ENCODE measurements around the gene HSF2.
"Not testable (repeated sequence)": the region's sequence is repeated elsewhere in the genome, so short reads cannot be mapped to it uniquely, and the experiment has no call there.

HSF2 gene

DNA sequence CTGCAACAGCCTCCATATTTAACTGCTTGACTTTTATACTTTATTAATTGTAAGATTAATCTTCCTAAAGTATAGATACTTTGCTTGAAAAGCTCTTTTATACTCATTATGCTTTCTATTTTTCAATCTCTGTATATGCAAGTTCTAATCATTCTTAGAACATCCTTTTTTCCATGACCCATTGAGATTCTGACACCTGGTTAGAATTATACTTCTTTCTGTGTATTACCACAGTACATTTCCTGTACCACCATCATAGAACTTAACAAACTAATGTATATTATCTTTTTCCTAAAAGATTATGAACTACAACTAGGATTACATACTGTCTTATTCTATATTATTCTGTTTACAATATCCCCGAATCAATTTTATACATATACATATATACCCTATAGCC, 58.6 kb downstream of the HSF2 start:
- no peak for DNase-seq

DNA sequence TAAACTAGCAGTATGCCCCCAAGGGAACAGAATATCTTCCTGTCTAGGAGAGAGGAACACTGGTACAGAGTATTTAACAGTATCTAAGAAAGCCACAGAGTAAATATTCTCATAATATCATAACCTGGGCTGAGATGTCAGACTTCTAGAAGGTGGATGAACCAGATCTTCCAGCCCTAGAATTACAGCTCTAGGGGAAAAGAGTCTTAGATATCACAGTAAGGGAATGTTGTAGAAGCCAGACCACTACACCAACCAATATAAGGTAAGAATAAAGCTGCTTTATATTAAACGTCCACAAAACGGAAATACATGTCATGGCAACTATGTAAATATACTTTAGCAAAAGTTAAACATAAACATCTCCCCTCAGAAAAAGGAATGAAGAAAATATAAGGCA, 59.8 kb downstream of the HSF2 start:
- no peak for DNase-seq

DNA sequence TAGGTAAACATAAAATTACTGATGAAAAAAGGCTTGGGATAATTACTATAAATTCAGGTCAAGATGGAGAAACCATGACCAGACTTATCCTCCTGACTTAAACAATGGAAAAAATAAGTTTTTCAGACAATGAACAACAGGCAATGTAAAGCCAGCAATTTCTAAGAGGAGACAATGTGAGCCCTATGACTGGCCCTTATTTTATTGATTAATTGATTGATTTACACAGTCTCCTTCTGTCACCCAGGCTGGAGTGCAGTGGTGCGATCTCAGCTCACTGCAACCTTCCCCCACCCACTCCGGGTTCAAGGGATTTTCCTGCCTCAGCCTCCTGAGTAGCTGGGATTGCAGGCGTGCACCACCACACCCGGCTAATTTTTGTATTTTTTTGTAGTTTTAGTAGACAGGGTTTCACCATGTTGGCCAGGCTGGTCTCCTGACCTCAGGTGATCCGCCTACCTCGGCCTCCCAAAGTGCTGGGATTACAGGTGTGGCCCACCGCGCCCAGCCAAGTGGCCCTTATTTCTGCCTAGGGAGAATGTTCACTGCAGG, 60.5 kb downstream of the HSF2 start:
- DNase-seq, result not testable (repeated sequence)

DNA sequence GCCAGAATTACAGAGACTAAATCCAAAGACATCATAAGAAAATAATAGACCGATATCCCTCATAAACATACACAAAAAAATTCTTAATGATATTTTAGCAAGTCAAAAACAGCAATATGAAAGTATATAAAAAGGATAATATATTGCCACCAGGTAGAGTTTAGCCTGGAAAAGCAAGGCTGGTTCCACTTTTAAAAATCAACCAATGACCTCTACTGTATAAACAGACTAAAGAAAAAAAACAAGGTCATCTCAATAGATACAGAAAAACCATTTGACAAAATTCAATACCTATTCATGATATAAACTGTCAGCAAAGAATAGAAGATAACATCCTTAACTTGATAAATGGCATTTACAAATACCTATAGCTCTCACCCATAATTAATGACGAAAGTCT, 62.4 kb downstream of the HSF2 start:
- DNase-seq, result no peak

DNA sequence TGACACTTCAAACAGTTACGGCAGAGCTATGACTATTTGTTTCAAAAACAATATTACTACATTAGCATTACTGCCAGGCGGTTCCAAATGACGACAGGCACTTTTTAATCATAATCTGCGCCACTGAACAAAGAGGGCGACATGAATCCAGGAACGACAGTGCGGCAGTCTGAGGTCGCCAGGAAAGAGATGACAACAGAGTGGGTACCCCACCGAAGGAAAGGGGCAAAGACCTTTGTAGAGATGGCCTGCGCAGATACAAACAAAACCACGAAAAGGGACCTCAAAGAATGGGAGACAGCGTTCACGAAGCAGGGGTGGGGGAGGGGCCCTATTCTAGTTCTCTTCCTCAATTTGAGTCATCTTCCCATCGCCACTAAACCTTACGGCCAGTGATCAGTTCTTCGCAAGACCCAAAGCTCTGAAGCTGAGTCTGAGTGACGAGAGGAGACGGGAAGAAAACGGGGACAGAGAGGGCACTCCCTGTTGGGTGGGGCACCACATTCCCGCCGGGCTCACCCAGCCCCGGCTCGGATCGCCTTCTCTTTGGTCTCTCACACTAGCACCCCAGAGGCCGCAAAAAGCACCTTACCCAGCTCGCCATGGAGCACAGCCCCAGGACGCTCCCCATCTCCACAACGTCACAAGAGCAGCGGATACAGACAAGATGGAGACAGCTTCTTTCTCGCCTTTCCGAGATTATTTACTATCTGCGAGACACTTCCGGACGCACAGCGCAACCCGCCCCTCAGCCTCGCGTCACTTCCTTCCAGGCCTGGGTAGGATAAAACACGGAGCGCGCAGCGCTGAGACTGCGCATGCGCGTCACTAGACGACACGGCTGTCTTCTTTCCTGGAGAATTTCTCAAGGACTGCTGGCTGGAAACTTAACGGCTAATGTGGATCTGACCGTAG, 71.9 kb downstream of the HSF2 start, which contains the start of gene SERINC1:
Gene SERINC1 (minus strand): TSS at position 701 of the 915 bp plus-strand sequence. CDS start 70 bp downstream, at position 631.
- peak; percentile 93 for DNase-seq

DNA sequence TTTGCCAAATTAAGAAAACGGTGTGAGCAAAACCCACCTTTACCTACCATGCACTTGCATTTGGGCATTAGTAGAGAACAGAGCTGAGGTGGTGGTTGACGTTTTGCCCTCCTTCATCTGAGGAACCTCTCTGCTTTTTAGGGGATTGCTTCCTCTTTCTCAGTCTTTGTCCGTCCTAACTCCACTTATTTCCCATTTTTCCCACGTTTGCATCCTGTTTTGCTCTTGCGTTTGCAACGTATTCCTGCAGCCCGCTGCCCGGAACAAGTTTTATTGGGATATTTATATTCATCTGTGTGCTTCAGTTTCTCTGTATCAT, 72.5 kb downstream of the HSF2 start:
- no peak for DNase-seq

DNA sequence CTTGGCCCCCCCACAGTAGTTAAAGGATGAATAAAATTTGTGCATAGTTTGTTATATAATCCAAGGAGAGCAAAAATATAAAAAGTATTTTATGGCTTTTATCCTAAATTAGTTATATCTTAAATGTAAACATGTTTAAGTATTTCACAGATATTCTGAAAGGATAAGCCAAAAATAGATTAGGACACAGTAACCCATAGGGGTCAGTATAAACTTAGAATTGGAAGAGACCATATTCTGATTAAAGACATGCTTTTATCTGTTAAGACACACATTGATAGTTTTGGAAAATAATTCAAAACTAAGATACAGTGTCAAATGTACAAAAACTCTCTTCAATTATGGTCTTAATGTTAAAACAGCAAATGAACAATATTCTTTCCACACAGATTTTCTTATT, 76.7 kb downstream of the HSF2 start:
- DNase-seq, result no peak

DNA sequence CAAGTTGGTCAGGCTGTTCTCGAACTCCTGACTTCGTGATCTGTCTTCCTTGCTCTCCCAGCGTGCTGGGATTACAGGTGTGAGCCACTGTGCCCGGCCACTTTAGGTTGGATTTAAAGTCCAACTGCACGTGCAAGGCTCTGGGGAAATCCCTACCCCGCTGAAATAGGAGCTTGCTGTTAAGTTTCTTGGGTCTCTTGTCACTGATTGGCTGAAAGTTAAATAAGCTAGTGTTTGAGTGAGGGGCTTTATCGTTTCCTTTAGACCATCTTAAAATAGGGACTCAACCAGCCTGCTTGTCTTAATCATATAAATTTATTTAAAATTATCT, 83.3 kb downstream of the HSF2 start:
- DNase-seq, result no peak

Data from CD4-positive, alpha-beta T cell treated with Interleukin-15 for 1 hour (primary cell).